BLaER1 treated with 17β-estradiol and CSF1 and Interleukin-3, amounts not matched to agents 10 nM and 100 nM (cell line): ENCODE measurements around the gene F10.

Experiments used
- H3K27ac ChIP-seq, 11 experiments: shearing (Covaris generic); formaldehyde crosslinking; 2 replicates each; pipeline ENCODE4 v1.8.1; 2022
- H3K27me3 ChIP-seq, 11 experiments: shearing (Covaris generic); formaldehyde crosslinking; 2 replicates each; pipeline ENCODE4 v1.8.1; 2022
- H3K36me3 ChIP-seq, 11 experiments: shearing (Covaris generic); formaldehyde crosslinking; 2 replicates each; pipeline ENCODE4 v1.8.1; 2022
- H3K4me1 ChIP-seq, 10 experiments: shearing (Covaris generic); formaldehyde crosslinking; 2 replicates each; pipeline ENCODE4 v1.8.1; 2022
- H3K4me2 ChIP-seq, 11 experiments: shearing (Covaris generic); formaldehyde crosslinking; 2 replicates each; pipeline ENCODE4 v1.8.1; 2022
- H3K4me3 ChIP-seq, 10 experiments: shearing (Covaris generic); formaldehyde crosslinking; 2 replicates each; pipeline ENCODE4 v1.8.1; 2022
- H3K9ac ChIP-seq, 11 experiments: shearing (Covaris generic); formaldehyde crosslinking; 2 replicates each; pipeline ENCODE4 v1.8.1; 2022
- H3K9me3 ChIP-seq, 11 experiments: shearing (Covaris generic); formaldehyde crosslinking; replicated peaks in 1 of 11; 2 replicates each; pipeline ENCODE4 v1.8.1; 2022
- H4K20me1 ChIP-seq, 11 experiments: shearing (Covaris generic); formaldehyde crosslinking; 2 replicates each; pipeline ENCODE4 v1.8.1; 2022
- Cebpa-rat ChIP-seq, 11 experiments: shearing (Covaris generic); IDR thresholded peaks; 2 replicates each; pipeline ENCODE4 v1.8.1; 2022

The F10 gene

DNA sequence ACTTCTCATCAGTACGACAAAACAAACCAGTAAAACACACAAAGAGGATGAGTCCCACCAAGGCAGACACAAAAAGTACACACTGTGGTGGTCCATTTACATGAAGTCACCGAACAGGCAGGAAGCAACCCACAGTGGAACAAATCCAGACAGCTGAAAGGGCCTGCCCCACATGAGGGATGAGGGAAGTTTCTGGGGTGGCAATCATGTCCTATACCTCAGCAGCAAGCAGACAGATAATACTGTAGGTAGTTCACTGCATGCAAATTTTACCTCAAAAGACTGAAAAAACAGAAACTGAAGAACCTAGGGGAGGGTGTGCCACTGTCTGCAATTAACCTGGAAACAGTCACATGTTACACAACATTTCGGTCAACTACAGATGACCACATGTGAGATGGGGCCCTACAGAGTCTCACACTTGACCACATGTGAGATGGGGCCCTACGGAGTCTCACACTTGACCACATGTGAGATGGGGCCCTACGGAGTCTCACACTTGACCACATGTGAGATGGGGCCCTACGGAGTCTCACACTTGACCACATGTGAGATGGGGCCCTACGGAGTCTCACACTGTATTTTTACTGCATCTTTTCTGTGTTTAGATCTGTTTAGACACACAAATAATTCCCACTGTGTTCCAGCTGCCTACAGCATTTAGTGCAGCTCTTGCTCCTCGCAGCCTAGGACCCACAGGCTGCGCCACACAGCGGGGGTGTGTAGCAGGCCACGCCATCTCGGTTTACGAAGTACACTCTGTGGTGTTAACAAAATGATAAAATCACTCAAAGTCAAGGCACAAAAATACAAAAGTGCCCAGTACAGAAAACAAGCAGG, 63.7 kb downstream of the F10 start:
- H4K20me1 ChIP-seq = peaks cover 0 to 43% (median 21%) of the 10 kb centered on the region in 11 experiments; a peak in 14 of 22 replicates
- H3K4me1 ChIP-seq = peaks cover 13 to 55% (median 20%) of the 10 kb centered on the region in 10 experiments
- TF ChIP-seq Cebpa-rat (IDR thresholded peaks at IDR 0.05) = no peak
- H3K27me3 ChIP-seq = no peaks in the 10 kb centered on the region
- H3K4me2 ChIP-seq = peak overlapping the region in 4 of 11 experiments; percentile 36 to 67 (median 64); a peak in 5 of 22 replicates
- H3K9ac ChIP-seq = peak overlapping the region in 1 of 11 experiments; percentile 39; a peak in 1 of 22 replicates
- no peak overlapping the region for H3K4me3 ChIP-seq
- H3K27ac ChIP-seq = peak overlapping the region in 3 of 11 experiments; percentile 50 to 78 (median 61); a peak in 4 of 22 replicates
- peaks cover 73 to 100% (median 96%) of the 10 kb centered on the region in 11 experiments for H3K36me3 ChIP-seq
- H3K9me3 ChIP-seq = no peaks in the 10 kb centered on the region

GRCh38 chr13:113187263-113187669, 64.7 kb downstream of the F10 start:
- peaks cover 13 to 55% (median 20%) of the 10 kb centered on the region in 10 experiments for H3K4me1 ChIP-seq
- no peak for TF ChIP-seq Cebpa-rat (IDR thresholded peaks at IDR 0.05)
- H3K9me3 ChIP-seq = no peaks in the 10 kb centered on the region
- H4K20me1 ChIP-seq = peaks cover 0 to 43% (median 21%) of the 10 kb centered on the region in 11 experiments; a peak in 14 of 22 replicates
- peak overlapping the region in 3 of 11 experiments; percentile 50 to 78 (median 61); a peak in 5 of 22 replicates for H3K27ac ChIP-seq
- H3K9ac ChIP-seq = peak overlapping the region in 1 of 11 experiments; percentile 39; a peak in 1 of 22 replicates
- H3K4me3 ChIP-seq = no peak overlapping the region
- no peaks in the 10 kb centered on the region for H3K27me3 ChIP-seq
- peak overlapping the region in 5 of 11 experiments; percentile 15 to 67 (median 61); a peak in 9 of 22 replicates for H3K4me2 ChIP-seq
- H3K36me3 ChIP-seq = peaks cover 73 to 100% (median 96%) of the 10 kb centered on the region in 11 experiments

GRCh38 chr13:113187883-113188665, 65.5 kb downstream of the F10 start:
- H3K4me2 ChIP-seq = peak overlapping the region in 4 of 11 experiments; percentile 21 to 66 (median 38); a peak in 5 of 22 replicates
- peaks cover 13 to 55% (median 20%) of the 10 kb centered on the region in 10 experiments for H3K4me1 ChIP-seq
- H3K4me3 ChIP-seq = no peak overlapping the region
- peaks cover 73 to 100% (median 96%) of the 10 kb centered on the region in 11 experiments for H3K36me3 ChIP-seq
- H3K9me3 ChIP-seq = no peaks in the 10 kb centered on the region
- TF ChIP-seq Cebpa-rat (IDR thresholded peaks at IDR 0.05) = no peak
- no peaks in the 10 kb centered on the region for H3K27me3 ChIP-seq
- no peak overlapping the region for H3K9ac ChIP-seq
- peak overlapping the region in 3 of 11 experiments; percentile 38 to 78 (median 61); a peak in 3 of 22 replicates for H3K27ac ChIP-seq
- H4K20me1 ChIP-seq = peaks cover 0 to 43% (median 21%) of the 10 kb centered on the region in 11 experiments; a peak in 14 of 22 replicates

DNA sequence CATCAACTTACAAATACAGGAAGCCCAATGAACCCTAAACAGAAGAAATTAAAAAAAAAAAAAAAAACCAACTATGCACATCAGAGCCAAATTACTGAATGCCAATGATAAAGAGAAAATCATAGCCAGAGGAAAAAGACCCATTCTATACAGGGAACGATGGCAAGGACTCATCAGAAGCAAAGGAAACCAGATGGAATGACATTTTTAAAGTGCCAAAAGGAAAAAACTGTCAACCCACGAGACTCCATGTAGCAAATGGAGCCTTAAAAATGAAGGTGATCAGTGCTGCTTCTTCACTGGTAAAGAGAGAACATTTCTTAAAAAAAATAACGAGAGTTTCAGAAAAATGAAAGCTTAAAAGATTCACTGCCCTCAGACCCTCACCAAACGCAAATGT, 67.6 kb downstream of the F10 start:
- no peak overlapping the region for H3K4me3 ChIP-seq
- peaks cover 73 to 100% (median 94%) of the 10 kb centered on the region in 11 experiments for H3K36me3 ChIP-seq
- TF ChIP-seq Cebpa-rat (IDR thresholded peaks at IDR 0.05) = no peak

GRCh38 chr13:113192279-113192678, 69.7 kb downstream of the F10 start:
- H3K27me3 ChIP-seq = no peaks in the 10 kb centered on the region

More for the DNA sequence above, 67.6 kb downstream of the F10 start:
- no peak overlapping the region for H3K9ac ChIP-seq
- H3K27me3 ChIP-seq = no peaks in the 10 kb centered on the region
- peaks cover 0 to 38% (median 14%) of the 10 kb centered on the region in 11 experiments; a peak in 14 of 22 replicates for H4K20me1 ChIP-seq
- no peaks in the 10 kb centered on the region for H3K9me3 ChIP-seq
- H3K27ac ChIP-seq = no peak overlapping the region
- no peak overlapping the region for H3K4me2 ChIP-seq
- peaks cover 5 to 47% (median 14%) of the 10 kb centered on the region in 10 experiments for H3K4me1 ChIP-seq

DNA sequence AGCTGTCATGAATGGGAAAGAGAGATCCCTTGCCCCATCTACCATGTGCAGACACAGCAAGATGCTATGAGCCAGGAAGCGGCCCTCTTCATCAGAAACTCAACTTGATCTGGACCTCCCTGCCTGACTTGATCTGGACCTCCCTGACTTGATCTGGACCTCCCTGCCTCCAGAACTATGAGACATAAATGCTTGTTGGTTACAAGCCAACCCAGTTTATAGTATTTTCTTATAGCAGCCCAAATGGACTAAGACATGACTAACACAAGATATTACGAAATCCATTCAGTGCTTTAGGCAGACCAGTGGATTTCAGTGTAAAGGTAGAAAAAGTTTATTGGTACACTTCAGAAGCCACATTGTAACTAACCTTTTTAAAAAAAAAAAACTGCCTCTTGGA, 70.3 kb downstream of the F10 start:
- H3K36me3 ChIP-seq = peaks cover 94 to 100% (median 98%) of the 10 kb centered on the region in 11 experiments
- peaks cover 0 to 29% (median 8%) of the 10 kb centered on the region in 11 experiments; a peak in 13 of 22 replicates for H4K20me1 ChIP-seq
- no peak; a peak in 1 of 22 replicates for TF ChIP-seq Cebpa-rat (IDR thresholded peaks at IDR 0.05)

More at GRCh38 chr13:113192279-113192678, 69.7 kb downstream of the F10 start:
- Histone ChIP-seq H3K4me3 (no peak overlapping the region), H3K4me2 (no peak overlapping the region), H3K36me3 (peaks cover 89 to 100% (median 97%) of the 10 kb centered on the region in 11 experiments), H3K9ac (no peak overlapping the region), H4K20me1 (peaks cover 0 to 26% (median 8%) of the 10 kb centered on the region in 11 experiments; a peak in 13 of 22 replicates), H3K9me3 (no peaks in the 10 kb centered on the region), H3K27ac (no peak overlapping the region), H3K4me1 (peaks cover 0 to 27% (median under 1%) of the 10 kb centered on the region in 10 experiments; a peak in 9 of 20 replicates)
- no peak for TF ChIP-seq Cebpa-rat (IDR thresholded peaks at IDR 0.05)

GRCh38 chr13:113195360-113195759, 72.8 kb downstream of the F10 start:
- Histone ChIP-seq H3K36me3 (peaks cover 97 to 100% (median 99%) of the 10 kb centered on the region in 11 experiments), H3K9me3 (no peaks in the 10 kb centered on the region), H3K27me3 (no peaks in the 10 kb centered on the region), H4K20me1 (peaks cover 0 to 46% (median 31%) of the 10 kb centered on the region in 11 experiments; a peak in 16 of 22 replicates), H3K4me3 (no peak overlapping the region), H3K4me2 (no peak overlapping the region), H3K27ac (no peak overlapping the region), H3K4me1 (peaks cover 0 to 5% (median 0%) of the 10 kb centered on the region in 10 experiments; a peak in 2 of 20 replicates), H3K9ac (peak overlapping the region in 1 of 11 experiments; percentile 22; a peak in 1 of 22 replicates)
- no peak for TF ChIP-seq Cebpa-rat (IDR thresholded peaks at IDR 0.05)

More for the DNA sequence above, 70.3 kb downstream of the F10 start:
- no peak overlapping the region for H3K27ac ChIP-seq
- H3K4me3 ChIP-seq = no peak overlapping the region
- H3K27me3 ChIP-seq = no peaks in the 10 kb centered on the region
- H3K4me1 ChIP-seq = peaks cover 0 to 21% (median 0%) of the 10 kb centered on the region in 10 experiments; a peak in 7 of 20 replicates
- H3K9me3 ChIP-seq = no peaks in the 10 kb centered on the region
- no peak overlapping the region for H3K9ac ChIP-seq
- no peak overlapping the region for H3K4me2 ChIP-seq

- peaks cover 79 to 99% (median 86%) of the 10 kb centered on the region in 11 experiments for H3K36me3 ChIP-seq
Observed at GRCh38 chr13:113196970-113197737, 74.6 kb downstream of the F10 start.

More at GRCh38 chr13:113196970-113197737, 74.6 kb downstream of the F10 start:
- H3K4me3 ChIP-seq = no peak overlapping the region
- no peaks in the 10 kb centered on the region for H3K27me3 ChIP-seq
- no peak overlapping the region for H3K9ac ChIP-seq
- H3K9me3 ChIP-seq = no peaks in the 10 kb centered on the region
- TF ChIP-seq Cebpa-rat (IDR thresholded peaks at IDR 0.05) = no peak
- no peak overlapping the region for H3K4me2 ChIP-seq
- H3K27ac ChIP-seq = no peak overlapping the region
- H3K4me1 ChIP-seq = peaks cover 0 to 4% (median 0%) of the 10 kb centered on the region in 10 experiments; a peak in 6 of 20 replicates
- peaks cover 13 to 63% (median 49%) of the 10 kb centered on the region in 11 experiments; a peak in 20 of 22 replicates for H4K20me1 ChIP-seq
